ENCODE results near the gene RNFT1.
"Not testable (repeated sequence)": the region's sequence is repeated elsewhere in the genome, so short reads cannot be mapped to it uniquely, and the experiment has no call there.

RNFT1 gene

DNA sequence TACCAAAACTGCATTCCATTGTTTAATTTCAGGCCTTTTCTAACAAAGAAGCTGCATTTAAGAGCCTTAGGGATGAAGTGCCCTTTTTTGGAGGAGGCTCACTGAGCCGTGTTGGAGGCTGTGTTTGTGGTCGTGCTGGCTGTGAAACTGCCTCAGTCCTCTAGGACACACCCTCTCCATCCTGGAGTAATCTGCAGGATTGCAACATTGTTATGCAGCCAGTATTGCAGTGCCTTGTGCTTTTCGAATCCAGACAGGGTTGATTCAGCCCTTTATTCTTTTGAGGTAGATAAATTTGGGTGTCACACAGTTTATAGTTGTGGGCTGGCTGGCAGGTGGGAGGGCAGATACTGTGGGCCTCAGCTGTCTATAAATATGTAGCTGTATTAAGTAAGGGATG, 33.8 kb downstream of the RNFT1 start:
- DNase-seq (ENCODE audit: low read depth, low spot score), result not testable (repeated sequence)

DNA sequence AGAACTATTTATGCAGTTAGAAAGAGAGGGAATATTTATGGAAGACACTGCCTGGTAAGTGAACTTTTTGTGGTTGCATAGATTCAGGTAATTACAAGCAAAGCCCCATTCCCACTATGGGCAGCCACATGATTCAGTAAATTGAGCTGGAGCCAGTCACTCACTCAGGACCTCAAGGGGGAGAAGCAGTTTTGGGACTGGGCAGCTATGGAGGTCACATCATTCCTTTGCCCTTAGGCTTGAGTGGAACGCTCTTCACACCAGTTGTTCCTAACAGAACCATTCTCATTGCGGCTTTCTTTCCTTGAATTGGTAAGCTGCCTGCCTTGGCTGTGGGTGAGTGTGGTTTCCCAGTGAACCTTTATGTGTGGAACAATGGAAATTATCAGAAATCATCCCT, 34.4 kb downstream of the RNFT1 start:
- peak; percentile 2 for DNase-seq (ENCODE audit: low read depth, low spot score)

DNA sequence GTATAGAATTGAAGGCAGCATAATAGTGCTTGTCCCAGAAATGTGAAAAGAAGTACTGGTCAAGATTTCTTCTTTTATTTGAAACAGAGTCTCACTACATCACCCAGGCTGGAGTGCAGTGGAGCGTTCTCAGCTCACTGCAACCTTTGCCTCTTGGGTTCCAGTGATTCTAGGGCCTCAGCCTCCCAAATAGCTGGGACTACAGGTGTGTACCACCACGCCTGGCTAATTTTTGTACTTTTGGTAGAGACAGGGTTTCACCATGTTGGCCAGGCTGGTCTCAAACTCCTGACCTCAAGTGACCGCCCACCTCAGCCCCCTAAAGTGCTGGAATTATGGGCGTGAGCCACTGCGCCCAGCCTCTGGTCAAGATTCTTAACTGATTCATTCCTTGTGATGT, 43.9 kb downstream of the RNFT1 start:
- DNase-seq (ENCODE audit: low read depth, low spot score), result not testable (repeated sequence)

DNA sequence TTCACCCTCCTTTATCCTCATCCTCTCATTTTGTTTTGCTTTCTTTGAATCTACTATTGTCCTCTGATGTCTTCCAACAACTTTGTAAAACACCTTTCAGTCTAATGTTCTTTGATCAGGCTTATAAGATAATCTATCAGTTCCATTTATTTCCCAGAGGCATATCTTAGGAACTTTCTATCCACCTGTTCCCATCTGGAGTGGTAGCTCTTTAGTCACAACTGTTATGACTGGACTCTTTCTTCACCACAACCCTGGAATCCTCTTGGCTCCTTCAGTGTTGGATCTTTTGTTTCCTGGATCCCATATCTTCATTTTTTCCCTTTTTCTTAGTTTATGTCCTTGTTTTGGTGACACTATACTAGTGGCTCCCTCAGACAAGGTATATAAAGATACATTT, 48.1 kb downstream of the RNFT1 start:
- no peak for DNase-seq (ENCODE audit: low read depth, low spot score)

DNA sequence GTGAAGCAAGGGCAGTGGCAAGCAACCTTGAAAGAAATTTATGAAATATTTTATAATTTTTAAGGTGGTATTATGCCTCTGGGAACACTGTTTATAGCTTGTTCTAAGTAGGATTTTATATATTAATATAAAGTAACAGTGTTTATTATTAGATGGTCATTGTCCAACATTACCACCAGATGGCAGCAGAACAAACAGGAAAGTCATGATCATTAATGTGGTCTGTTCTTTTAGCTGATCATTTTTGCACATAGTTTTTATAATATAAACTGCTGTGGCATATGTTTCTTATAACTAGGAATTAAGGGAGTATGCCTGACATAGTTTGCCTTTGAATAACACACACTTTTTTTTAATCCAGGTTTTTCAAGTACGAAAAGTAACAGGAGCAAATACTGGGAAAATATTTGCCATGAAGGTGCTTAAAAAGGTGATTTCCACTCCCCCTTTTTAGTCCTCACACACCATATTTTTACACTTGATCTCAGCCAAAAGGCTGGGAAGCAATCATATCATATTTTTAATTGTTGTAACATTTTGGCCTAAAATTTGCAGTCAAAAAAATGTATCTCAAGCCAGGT, 50.2 kb downstream of the RNFT1 start:
- DNase-seq (ENCODE audit: low read depth, low spot score), result no peak

DNA sequence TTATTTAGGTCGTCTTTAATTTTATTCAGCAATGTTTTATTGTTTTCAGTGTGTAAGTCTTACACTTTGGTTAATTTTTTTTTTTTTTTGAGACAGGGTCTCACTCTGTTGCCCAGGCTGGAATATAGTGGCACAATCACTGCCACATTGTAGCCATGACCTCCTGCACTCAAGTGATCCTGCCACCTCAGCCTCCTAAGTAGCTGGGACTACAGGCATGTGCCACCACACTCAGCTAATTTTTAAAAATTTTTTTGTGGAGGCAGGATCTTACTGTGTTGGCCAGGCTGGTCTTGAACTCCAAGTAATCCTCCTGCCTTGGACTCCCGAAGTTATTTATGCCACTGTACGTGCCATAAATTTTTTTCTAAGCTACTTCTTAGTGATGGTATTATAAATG, 57.1 kb downstream of the RNFT1 start:
- DNase-seq (ENCODE audit: low read depth, low spot score), result no peak

DNA sequence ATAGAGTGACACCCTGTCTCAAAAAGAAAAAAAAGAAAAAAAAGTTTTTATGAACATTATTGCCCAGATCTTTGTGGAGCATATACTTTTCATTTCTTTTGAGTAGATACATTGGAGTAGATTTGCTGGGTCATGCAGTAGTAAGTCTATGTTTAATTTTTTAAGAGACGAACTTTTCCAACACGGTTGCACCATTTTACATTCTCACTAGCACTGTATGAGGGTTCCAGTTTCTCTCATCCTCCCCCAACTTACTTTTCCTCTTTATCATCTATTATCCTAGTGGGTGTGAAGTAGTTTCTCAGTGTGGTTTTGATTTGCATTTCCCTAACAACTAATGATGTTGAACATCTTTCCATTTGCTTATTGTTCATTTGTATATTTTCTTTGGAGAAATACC, 61.1 kb downstream of the RNFT1 start:
- no peak for DNase-seq (ENCODE audit: low read depth, low spot score)

Data from ELF-1 (cell line).